Mesothelial cell of epicardium (in vitro differentiated cells): ENCODE results near the gene FBXL15. TPM values are rescaled to one million over a fixed set of nuclear protein-coding genes. Genes with fewer than 3 reads are reported as not detected.
A peak's percentile ranks its signal among the peaks of the same experiment; 100 is the strongest.

ENCODE experiments used
- DNase-seq, 2 experiments: peaks; one replicate each; pipeline ENCODE4 v3.0.0; 2021; ENCODE audit warnings: low spot score in 2 of 2; ENCODE audit not compliant: unreplicated experiment in 2 of 2
- H3K27ac Mint-ChIP-seq: 2 replicates; pipeline ENCODE4 v1.8.0; 2021; ENCODE audit warnings: mixed read lengths
- H3K27me3 Mint-ChIP-seq: 2 replicates; pipeline ENCODE4 v1.8.0; 2021; ENCODE audit warnings: low read depth, mixed read lengths
- H3K36me3 Mint-ChIP-seq: 2 replicates; pipeline ENCODE4 v1.8.0; 2021; ENCODE audit warnings: mixed read lengths
- H3K4me1 Mint-ChIP-seq: 2 replicates; pipeline ENCODE4 v1.8.0; 2021; ENCODE audit warnings: mixed read lengths
- H3K4me3 Mint-ChIP-seq: 2 replicates; pipeline ENCODE4 v1.8.0; 2021; ENCODE audit warnings: mild to moderate bottlenecking, moderate library complexity, mixed read lengths
- H3K9me3 Mint-ChIP-seq: 2 replicates; pipeline ENCODE4 v1.8.0; 2021; ENCODE audit warnings: mixed read lengths
- CTCF ChIP-seq: fragments of 200-600 bp; sonication (generic); IDR thresholded peaks from one replicate; pipeline ENCODE4 v1.5.0; 2021; ENCODE audit warnings: antibody characterized with exemption; ENCODE audit not compliant: unreplicated experiment
- total RNA-seq: library from RNA; stranded (reverse); gene quantifications from 3 replicates; pipeline ENCODE4 v1.2.1, GENCODE V29; 2021

Gene FBXL15
- total RNA-seq, 1 donor from 2014 or later = 11.7 TPM

- Mint-ChIP-seq H3K27ac (peak overlapping the region; percentile 98), H3K4me1 (peaks cover 31% of the 10 kb centered on the region), H3K27me3 (peaks cover 40% of the 10 kb centered on the region), H3K4me3 (peak overlapping the region; percentile 93), H3K9me3 (no peaks in the 10 kb centered on the region), H3K36me3 (no peaks in the 10 kb centered on the region)
- DNase-seq = no peak
- TF ChIP-seq CTCF = no peak
These were observed 389 bp upstream of the FBXL15 start for GRCh38 chr10:102420181-102420713.

GRCh38 chr10:102421507-102421756 is 796 bp downstream of the FBXL15 start:
- H3K27ac Mint-ChIP-seq = peak overlapping the region; percentile 98
- H3K4me3 Mint-ChIP-seq = peak overlapping the region; percentile 93
- H3K9me3 Mint-ChIP-seq = no peaks in the 10 kb centered on the region
- no peak for TF ChIP-seq CTCF
- peaks cover 30% of the 10 kb centered on the region for H3K27me3 Mint-ChIP-seq
- DNase-seq = no peak
- H3K4me1 Mint-ChIP-seq = peaks cover 31% of the 10 kb centered on the region
- no peaks in the 10 kb centered on the region for H3K36me3 Mint-ChIP-seq

GRCh38 chr10:102421757-102422512 is 1.3 kb downstream of the FBXL15 start:
- Mint-ChIP-seq H3K4me1 (peaks cover 31% of the 10 kb centered on the region), H3K4me3 (peak overlapping the region; percentile 93), H3K36me3 (no peaks in the 10 kb centered on the region), H3K27ac (peak overlapping the region; percentile 98), H3K27me3 (peaks cover 26% of the 10 kb centered on the region), H3K9me3 (no peaks in the 10 kb centered on the region)
- no peak for TF ChIP-seq CTCF
- peak in 1 of 2 experiments; percentile 64 for DNase-seq

- H3K27ac Mint-ChIP-seq = peak overlapping the region; percentile 67
- peak; percentile 62 for TF ChIP-seq CTCF
- peak in 1 of 2 experiments; percentile 74 for DNase-seq
- no peaks in the 10 kb centered on the region for H3K9me3 Mint-ChIP-seq
- peaks cover 31% of the 10 kb centered on the region for H3K4me1 Mint-ChIP-seq
- H3K27me3 Mint-ChIP-seq = peaks cover 19% of the 10 kb centered on the region
- H3K36me3 Mint-ChIP-seq = no peaks in the 10 kb centered on the region
- H3K4me3 Mint-ChIP-seq = peak overlapping the region; percentile 93
These were observed 2.0 kb downstream of the FBXL15 start for GRCh38 chr10:102422545-102423129.

- Mint-ChIP-seq H3K27ac (no peak overlapping the region), H3K9me3 (no peaks in the 10 kb centered on the region), H3K36me3 (no peaks in the 10 kb centered on the region), H3K27me3 (peaks cover 10% of the 10 kb centered on the region), H3K4me1 (peaks cover 31% of the 10 kb centered on the region), H3K4me3 (peak overlapping the region; percentile 30)
- DNase-seq = no peak
- no peak for TF ChIP-seq CTCF
These were observed 2.8 kb downstream of the FBXL15 start for GRCh38 chr10:102423372-102423968.
